ENCODE data around the gene RSPO4. TPM values are rescaled to one million over a fixed set of nuclear protein-coding genes. Genes with fewer than 3 reads are reported as not detected.
"Not testable (repeated sequence)": the region's sequence is repeated elsewhere in the genome, so short reads cannot be mapped to it uniquely, and the experiment has no call there.

RSPO4 gene
- total RNA-seq, 1 donor from 2014 or later, result 5.7 TPM

DNA sequence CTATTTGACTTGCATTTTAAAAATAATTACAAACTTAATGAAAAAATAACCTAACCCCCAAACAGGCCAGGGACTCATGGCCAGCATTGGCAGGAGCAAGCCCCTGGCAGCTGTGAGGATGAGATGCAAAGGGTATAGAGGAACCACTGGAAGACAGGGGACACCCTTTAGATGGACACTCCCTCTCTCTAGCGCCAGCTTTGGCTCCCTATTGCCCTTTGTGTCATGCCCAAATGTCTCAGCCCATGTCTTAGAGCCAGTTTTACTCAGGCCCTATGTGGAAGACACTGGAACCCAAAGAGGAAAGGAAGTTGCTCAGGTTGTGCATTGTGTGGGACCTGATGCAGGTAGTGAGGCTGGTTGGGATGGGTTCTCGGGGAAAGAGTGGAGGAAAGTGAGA is 34.9 kb upstream of the RSPO4 start:
- no peaks in the 10 kb centered on the region for H3K36me3 ChIP-seq
- TF ChIP-seq CTCF (IDR thresholded peaks at IDR 0.05), result no peak
- intact Hi-C loops (cut with DNase I), result no loop called here
- no peaks in the 10 kb centered on the region for H3K4me1 ChIP-seq
- DNase-seq, result no peak
- H3K27ac ChIP-seq, result no peak overlapping the region
- no peak for ATAC-seq
- H3K4me3 ChIP-seq, result no peak overlapping the region
- H3K27me3 ChIP-seq (ENCODE audit: low read depth), result no peaks in the 10 kb centered on the region
- no peaks in the 10 kb centered on the region for H3K9me3 ChIP-seq

GRCh38 chr20:1035466-1035865 is 33.4 kb upstream of the RSPO4 start:
- ATAC-seq, result no peak
- intact Hi-C loops (cut with DNase I), result no loop called here
- no peaks in the 10 kb centered on the region for H3K36me3 ChIP-seq
- H3K27me3 ChIP-seq (ENCODE audit: low read depth), result no peaks in the 10 kb centered on the region
- no peaks in the 10 kb centered on the region for H3K4me1 ChIP-seq
- no peak for DNase-seq
- H3K4me3 ChIP-seq, result no peak overlapping the region
- no peak for TF ChIP-seq CTCF (IDR thresholded peaks at IDR 0.05)
- H3K9me3 ChIP-seq, result no peaks in the 10 kb centered on the region
- no peak overlapping the region for H3K27ac ChIP-seq

GRCh38 chr20:1034415-1034789 is 32.3 kb upstream of the RSPO4 start:
- Histone ChIP-seq H3K27ac (no peak overlapping the region), H3K4me1 (no peaks in the 10 kb centered on the region), H3K27me3 (ENCODE audit: low read depth) (no peaks in the 10 kb centered on the region), H3K4me3 (no peak overlapping the region), H3K36me3 (no peaks in the 10 kb centered on the region), H3K9me3 (no peaks in the 10 kb centered on the region)
- no peak for TF ChIP-seq CTCF (IDR thresholded peaks at IDR 0.05)
- ATAC-seq, result peak; percentile 12 to 63
- no peak for DNase-seq
- intact Hi-C loops (cut with DNase I), result no loop called here

GRCh38 chr20:1033751-1034414 is 31.8 kb upstream of the RSPO4 start:
- Histone ChIP-seq H3K27me3 (ENCODE audit: low read depth) (no peaks in the 10 kb centered on the region), H3K9me3 (no peaks in the 10 kb centered on the region), H3K4me3 (no peak overlapping the region), H3K36me3 (no peaks in the 10 kb centered on the region), H3K27ac (peak overlapping the region; percentile 24), H3K4me1 (no peaks in the 10 kb centered on the region)
- ATAC-seq (peak; percentile 65 to 86), DNase-seq (peak; percentile 76)
- TF ChIP-seq CTCF (IDR thresholded peaks at IDR 0.05), result no peak
- intact Hi-C loops (cut with DNase I), result no loop called here

DNA sequence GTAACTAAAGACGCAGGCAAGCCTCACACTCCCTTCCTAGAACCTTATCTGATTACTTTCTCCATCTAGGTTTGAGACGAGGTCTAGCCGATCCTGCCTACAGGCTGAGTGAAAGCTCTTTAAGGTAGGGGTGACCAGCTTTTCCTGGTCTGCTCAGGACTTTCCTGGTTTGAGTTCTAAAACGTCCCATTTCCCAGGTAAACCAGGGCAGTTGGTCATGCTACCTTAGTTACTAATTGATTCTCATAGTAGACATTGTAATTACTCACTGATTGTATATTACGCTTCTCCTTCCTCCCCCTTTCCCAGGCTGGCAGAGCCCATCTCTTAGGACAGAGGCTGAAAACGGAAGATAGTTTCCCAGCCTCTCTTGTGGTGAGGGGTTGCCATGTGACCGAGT is 27.9 kb upstream of the RSPO4 start:
- Histone ChIP-seq H3K4me3 (no peak overlapping the region), H3K27me3 (ENCODE audit: low read depth) (peaks cover 6% of the 10 kb centered on the region), H3K36me3 (no peaks in the 10 kb centered on the region), H3K4me1 (no peaks in the 10 kb centered on the region), H3K27ac (no peak overlapping the region), H3K9me3 (no peaks in the 10 kb centered on the region)
- intact Hi-C loops (cut with DNase I), result no loop called here
- DNase-seq (no peak), ATAC-seq (no peak)
- TF ChIP-seq CTCF (IDR thresholded peaks at IDR 0.05), result no peak

- H3K27ac ChIP-seq; H3K27me3 ChIP-seq (ENCODE audit: low read depth); intact Hi-C loops (cut with DNase I); H3K36me3 ChIP-seq; H3K9me3 ChIP-seq; ATAC-seq; H3K4me3 ChIP-seq; DNase-seq; H3K4me1 ChIP-seq: not testable (repeated sequence)
Measured at GRCh38 chr20:1026214-1026613, 24.1 kb upstream of the RSPO4 start.

Data from lower lobe of right lung (tissue), 2 donors.